Psoas muscle (tissue), 8 donors: ENCODE data around the gene GFRA1. TPM values are rescaled to one million over a fixed set of nuclear protein-coding genes. Genes with fewer than 3 reads are reported as not detected.

Experiments
- ATAC-seq, 4 donors: fragments of 200-7000 bp; cut with Tn5 transposase; one replicate each; pipeline ENCODE4 v1.9.1; 2020; ENCODE audit warnings: moderate library complexity in 3 of 4, mild to moderate bottlenecking in 2 of 4
- DNase-seq, 2 donors: peaks; one replicate each; pipeline ENCODE4 v3.0.0-alpha.2; 2020
- H3K27ac ChIP-seq: fragments of 200-600 bp; one replicate; pipeline ENCODE4 v1.8.0; 2022
- H3K27me3 ChIP-seq, 3 donors: fragments of 200-600 bp in 1 of 3; one replicate each; pipeline versions ENCODE4 v1.6.1 to v1.8.0; 2013 to 2022; ENCODE audit warnings: low read length in 2 of 3, mild to moderate bottlenecking in 2 of 3, moderate library complexity in 1 of 3; ENCODE audit not compliant: insufficient read depth in 3 of 3
- H3K36me3 ChIP-seq, 2 donors: fragments of 200-600 bp in 1 of 2; one replicate each; pipeline versions ENCODE4 v1.6.1 to v1.8.0; 2013 to 2022; ENCODE audit warnings: low read depth in 1 of 2, mild to moderate bottlenecking in 1 of 2, moderate library complexity in 1 of 2; ENCODE audit not compliant: insufficient read depth in 1 of 2
- H3K4me1 ChIP-seq: fragments of 200-600 bp; one replicate; pipeline ENCODE4 v1.8.0; 2022
- H3K4me3 ChIP-seq: fragments of 200-600 bp; one replicate; pipeline ENCODE4 v1.8.0; 2022; ENCODE audit warnings: mild to moderate bottlenecking
- H3K9me3 ChIP-seq: fragments of 200-600 bp; one replicate; pipeline ENCODE4 v1.8.0; 2022
- CTCF ChIP-seq: fragments of 200-600 bp; IDR thresholded peaks from one replicate; pipeline ENCODE4 v1.8.0; 2022; ENCODE audit warnings: antibody characterized with exemption
- WGBS, 3 donors: extraction: QIAGEN DNeasy Blood & Tissue Kit; methylation state at CpG; one replicate each; pipeline versions ENCODE4 v1.1.6 to v1.1.7; 2013; 5-methylcytosine and 5-hydroxymethylcytosine counted together
- intact Hi-C, 2 donors: fragments of 100-400 bp; cut with DNase I; formaldehyde crosslinking; loops; one replicate each; pipeline versions ENCODE4 v1.11.0 to v1.14.2; 2022
- polyA plus RNA-seq, 3 donors: library from polyadenylated mRNA; stranded (reverse); fragments of 200-250 nt; gene quantifications; one replicate each; pipeline ENCODE4 v1.2.3, GENCODE V29; 2013
- total RNA-seq, 4 donors: library from RNA; stranded (reverse); fragmentation: NEBNext Ultra II Directional in 2 of 4; extraction: Animal tissue kit (Norgen Biotek cat#: 25700) in 2 of 4; gene quantifications; one replicate each; pipeline versions ENCODE4 v1.2.1 to v1.2.4, GENCODE V29; 2021 to 2023
- donor health status: healthy with polysubstance abuse.
- donor health status: DM: no; HTN: no; CAD: no; lungs with moderate emphysema.
- donor health status: Bipolar disorder and iron deficiency.
- donor health status: healthy.
- donor health status: DM: yes; HTN: yes; CAD: no.
- donor health status: DM: no; HTN: no; CAD: no.
- donor health status: DM: no; HTN: no; CAD: no.
- donor health status: DM: yes; HTN: yes; CAD: no.

GFRA1 gene
- total and polyA plus RNA-seq, 7 donors: 4.6 to 12.1 (median 7.1) TPM

- DNase-seq (no peak), ATAC-seq (no peak)
- no peaks in the 10 kb centered on the region for H3K4me1 ChIP-seq
- 77 to 81% (median 78%) methylated on average over 3 of the region's 3 CpGs for WGBS, 3 donors
- H3K36me3 ChIP-seq: no peaks in the 10 kb centered on the region
- H3K4me3 ChIP-seq: no peak overlapping the region
- H3K9me3 ChIP-seq: no peaks in the 10 kb centered on the region
- no peak for TF ChIP-seq CTCF
- H3K27me3 ChIP-seq: no peaks in the 10 kb centered on the region
- intact Hi-C loops: no loop called here
- H3K27ac ChIP-seq: no peak overlapping the region
These were observed 52.0 kb downstream of the GFRA1 start for GRCh38 chr10:116221053-116221452.

GRCh38 chr10:116216676-116217075, 56.3 kb downstream of the GFRA1 start:
- 84 to 88% (median 87%) methylated on average over 3 of the region's 3 CpGs for WGBS, 3 donors
- Histone ChIP-seq H3K4me1 (no peaks in the 10 kb centered on the region), H3K27ac (no peak overlapping the region), H3K4me3 (no peak overlapping the region), H3K9me3 (no peaks in the 10 kb centered on the region), H3K36me3 (no peaks in the 10 kb centered on the region), H3K27me3 (no peaks in the 10 kb centered on the region)
- intact Hi-C loops: no loop called here
- no peak for DNase-seq
- no peak for TF ChIP-seq CTCF
- no peak for ATAC-seq

GRCh38 chr10:116215651-116216050, 57.4 kb downstream of the GFRA1 start:
- whole genome bisulfite sequencing, 3 donors: 68 to 78% (median 72%) methylated on average over 5 of the region's 5 CpGs
- ATAC-seq (no peak), DNase-seq (no peak)
- H3K4me3 ChIP-seq: no peak overlapping the region
- no peak for TF ChIP-seq CTCF
- intact Hi-C loops: no loop called here
- H3K9me3 ChIP-seq: no peaks in the 10 kb centered on the region
- H3K27me3 ChIP-seq: no peaks in the 10 kb centered on the region
- no peak overlapping the region for H3K27ac ChIP-seq
- no peaks in the 10 kb centered on the region for H3K4me1 ChIP-seq
- H3K36me3 ChIP-seq: no peaks in the 10 kb centered on the region

- intact Hi-C loops: no loop called here
- no peaks in the 10 kb centered on the region for H3K27me3 ChIP-seq
- ATAC-seq: no peak
- no peak for DNase-seq
- H3K4me1 ChIP-seq: no peaks in the 10 kb centered on the region
- H3K36me3 ChIP-seq: no peaks in the 10 kb centered on the region
- no peak overlapping the region for H3K27ac ChIP-seq
- no peaks in the 10 kb centered on the region for H3K9me3 ChIP-seq
- no peak overlapping the region for H3K4me3 ChIP-seq
- TF ChIP-seq CTCF: no peak
- 33 to 55% (median 44%) methylated on average over 1 of the region's 1 CpG for WGBS, 3 donors
These were observed 61.3 kb downstream of the GFRA1 start for GRCh38 chr10:116211682-116212081.

GRCh38 chr10:116210588-116211346, 62.2 kb downstream of the GFRA1 start:
- TF ChIP-seq CTCF: no peak

More at GRCh38 chr10:116210588-116211346, 62.2 kb downstream of the GFRA1 start:
- no peaks in the 10 kb centered on the region for H3K36me3 ChIP-seq
- H3K27ac ChIP-seq: no peak overlapping the region
- ATAC-seq (no peak), DNase-seq (no peak)
- H3K4me1 ChIP-seq: no peaks in the 10 kb centered on the region
- intact Hi-C loops: no loop called here
- 51 to 58% (median 51%) methylated on average over 7 of the region's 7 CpGs for WGBS, 3 donors
- no peaks in the 10 kb centered on the region for H3K27me3 ChIP-seq
- no peak overlapping the region for H3K4me3 ChIP-seq
- H3K9me3 ChIP-seq: no peaks in the 10 kb centered on the region
